ENCODE results near the gene GASK1A. TPM values are rescaled to one million over a fixed set of nuclear protein-coding genes. Genes with fewer than 3 reads are reported as not detected.

The GASK1A gene
- total and polyA plus RNA-seq, 7 donors: 0.92 to 32.7 (median 8.1) TPM

- 68 to 95% methylated on average over 1 of the region's 1 CpG for WGBS, 2 donors
- H3K4me1 ChIP-seq: peaks cover 0 to 3% (median 0%) of the 10 kb centered on the region in 4 donors
- no peaks in the 10 kb centered on the region for H3K27me3 ChIP-seq
- DNase-seq: no peak
- TF ChIP-seq POLR2A (IDR thresholded peaks at IDR 0.05) (no peak), EP300 (IDR thresholded peaks at IDR 0.05) (no peak), POLR2AphosphoS5 (IDR thresholded peaks at IDR 0.05) (no peak)
- TF ChIP-seq, protein P1, sequence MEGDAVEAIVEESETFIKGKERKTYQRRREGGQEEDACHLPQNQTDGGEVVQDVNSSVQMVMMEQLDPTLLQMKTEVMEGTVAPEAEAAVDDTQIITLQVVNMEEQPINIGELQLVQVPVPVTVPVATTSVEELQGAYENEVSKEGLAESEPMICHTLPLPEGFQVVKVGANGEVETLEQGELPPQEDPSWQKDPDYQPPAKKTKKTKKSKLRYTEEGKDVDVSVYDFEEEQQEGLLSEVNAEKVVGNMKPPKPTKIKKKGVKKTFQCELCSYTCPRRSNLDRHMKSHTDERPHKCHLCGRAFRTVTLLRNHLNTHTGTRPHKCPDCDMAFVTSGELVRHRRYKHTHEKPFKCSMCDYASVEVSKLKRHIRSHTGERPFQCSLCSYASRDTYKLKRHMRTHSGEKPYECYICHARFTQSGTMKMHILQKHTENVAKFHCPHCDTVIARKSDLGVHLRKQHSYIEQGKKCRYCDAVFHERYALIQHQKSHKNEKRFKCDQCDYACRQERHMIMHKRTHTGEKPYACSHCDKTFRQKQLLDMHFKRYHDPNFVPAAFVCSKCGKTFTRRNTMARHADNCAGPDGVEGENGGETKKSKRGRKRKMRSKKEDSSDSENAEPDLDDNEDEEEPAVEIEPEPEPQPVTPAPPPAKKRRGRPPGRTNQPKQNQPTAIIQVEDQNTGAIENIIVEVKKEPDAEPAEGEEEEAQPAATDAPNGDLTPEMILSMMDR (IDR thresholded peaks at IDR 0.05): no peak
- no peaks in the 10 kb centered on the region for H3K9me3 ChIP-seq
- intact Hi-C loops (cut with DNase I): no loop called here
- H3K27ac ChIP-seq: no peak overlapping the region
- no peak overlapping the region for H3K4me3 ChIP-seq
- no peaks in the 10 kb centered on the region for H3K36me3 ChIP-seq
These were observed 36.5 kb downstream of the GASK1A start for GRCh38 chr3:43015572-43015971.

GRCh38 chr3:43015991-43016865 lies 37.1 kb downstream of the GASK1A start:
- Histone ChIP-seq H3K4me3 (no peak overlapping the region), H3K9me3 (no peaks in the 10 kb centered on the region), H3K36me3 (no peaks in the 10 kb centered on the region), H3K27ac (no peak overlapping the region), H3K4me1 (no peaks in the 10 kb centered on the region), H3K27me3 (no peaks in the 10 kb centered on the region)
- WGBS, 2 donors: 60 to 79% methylated on average over 5 of the region's 5 CpGs
- DNase-seq: no peak
- no peak for TF ChIP-seq EP300 (IDR thresholded peaks at IDR 0.05)
- no peak for TF ChIP-seq POLR2A (IDR thresholded peaks at IDR 0.05)
- TF ChIP-seq POLR2AphosphoS5 (IDR thresholded peaks at IDR 0.05): no peak
- TF ChIP-seq, protein P1 (IDR thresholded peaks at IDR 0.05): no peak
- intact Hi-C loops (cut with DNase I): no loop called here

GRCh38 chr3:43017004-43017403 lies 37.9 kb downstream of the GASK1A start:
- H3K27ac ChIP-seq: no peak overlapping the region
- 89 to 98% methylated on average over 1 of the region's 1 CpG for WGBS, 2 donors

DNA sequence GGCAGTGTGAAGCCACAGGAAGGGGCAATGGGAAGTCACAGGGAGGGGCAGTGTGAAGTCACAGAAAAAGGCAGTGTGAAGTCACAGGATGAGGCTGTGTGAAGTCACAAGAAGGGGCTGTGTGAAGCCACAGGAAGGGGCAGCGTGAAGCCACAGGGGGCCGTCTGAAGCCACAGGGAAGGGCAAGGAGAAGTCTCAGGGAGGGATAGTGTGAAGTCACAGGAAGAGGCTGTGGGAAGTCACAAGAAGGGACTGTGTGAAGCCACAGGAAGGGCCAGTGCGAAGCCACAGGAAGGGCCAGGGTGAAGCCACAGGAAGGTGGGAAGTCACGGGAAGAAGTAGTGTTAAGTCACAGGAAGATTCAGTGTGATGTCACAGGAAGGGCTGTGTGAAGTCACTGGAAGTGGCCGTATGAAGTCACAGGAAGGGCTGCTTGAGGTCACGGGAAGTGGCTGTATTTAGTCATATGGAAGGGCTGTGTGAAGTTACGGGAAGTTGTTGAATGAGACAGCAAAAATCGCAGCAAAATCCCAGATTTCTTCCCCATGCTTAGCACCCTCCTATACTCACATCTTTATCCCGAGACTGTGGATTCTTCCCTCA lies 38.6 kb downstream of the GASK1A start:
- no peaks in the 10 kb centered on the region for H3K9me3 ChIP-seq
- no peaks in the 10 kb centered on the region for H3K27me3 ChIP-seq
- H3K4me1 ChIP-seq: no peaks in the 10 kb centered on the region
- intact Hi-C loops (cut with DNase I): no loop called here
- 92 to 93% methylated on average over 9 of the region's 9 CpGs for WGBS, 2 donors
- no peak for DNase-seq
- no peak overlapping the region for H3K27ac ChIP-seq
- TF ChIP-seq, protein P1 (IDR thresholded peaks at IDR 0.05): no peak
- TF ChIP-seq POLR2AphosphoS5 (IDR thresholded peaks at IDR 0.05) (no peak), EP300 (IDR thresholded peaks at IDR 0.05) (no peak), POLR2A (IDR thresholded peaks at IDR 0.05) (no peak)
- no peak overlapping the region for H3K4me3 ChIP-seq
- no peaks in the 10 kb centered on the region for H3K36me3 ChIP-seq

More at GRCh38 chr3:43017004-43017403, 37.9 kb downstream of the GASK1A start:
- H3K27me3 ChIP-seq: no peaks in the 10 kb centered on the region
- intact Hi-C loops (cut with DNase I): no loop called here
- no peak for DNase-seq
- TF ChIP-seq POLR2AphosphoS5 (IDR thresholded peaks at IDR 0.05): no peak
- TF ChIP-seq EP300 (IDR thresholded peaks at IDR 0.05): no peak
- TF ChIP-seq, protein P1 (IDR thresholded peaks at IDR 0.05): no peak
- no peak for TF ChIP-seq POLR2A (IDR thresholded peaks at IDR 0.05)
- no peak overlapping the region for H3K4me3 ChIP-seq
- H3K36me3 ChIP-seq: no peaks in the 10 kb centered on the region
- H3K4me1 ChIP-seq: no peaks in the 10 kb centered on the region
- H3K9me3 ChIP-seq: no peaks in the 10 kb centered on the region

Data from sigmoid colon (tissue), 7 donors.